Stimulated activated CD4-positive, alpha-beta T cell treated with anti-CD3 and anti-CD28 coated beads, Interleukin-12 subunit alpha, Interleukin-12 subunit beta, amount 100 ng/mL, for 24 hours (primary cell): ENCODE results near the gene OAS2.
A peak's percentile ranks its signal among the peaks of the same experiment; 100 is the strongest.

Source experiments
- DNase-seq, 2 experiments: peaks; one replicate each; pipeline ENCODE4 v3.0.0-alpha.2; 2020; ENCODE audit warnings: low read depth in 2 of 2

Gene OAS2

DNA sequence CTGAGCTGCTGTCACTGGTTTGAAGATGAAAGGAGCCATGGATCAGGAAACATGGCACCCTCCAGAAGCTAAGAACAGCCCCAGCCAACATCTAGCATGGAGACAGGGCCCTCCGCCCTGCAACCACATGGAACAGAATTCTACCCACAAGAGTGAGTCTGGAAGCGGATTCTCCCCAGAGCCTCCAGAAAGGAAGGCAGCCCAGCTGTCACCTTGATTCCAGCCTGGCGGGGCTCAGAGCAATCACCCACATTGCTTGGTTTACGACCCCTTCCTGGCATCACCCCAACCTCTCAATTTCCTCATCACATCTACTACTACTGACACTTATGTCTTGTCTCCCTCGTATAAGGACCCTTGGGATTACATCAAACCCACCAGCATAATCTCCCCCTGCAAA lies 38.5 kb downstream of the OAS2 start:
- DNase-seq, result no peak

DNA sequence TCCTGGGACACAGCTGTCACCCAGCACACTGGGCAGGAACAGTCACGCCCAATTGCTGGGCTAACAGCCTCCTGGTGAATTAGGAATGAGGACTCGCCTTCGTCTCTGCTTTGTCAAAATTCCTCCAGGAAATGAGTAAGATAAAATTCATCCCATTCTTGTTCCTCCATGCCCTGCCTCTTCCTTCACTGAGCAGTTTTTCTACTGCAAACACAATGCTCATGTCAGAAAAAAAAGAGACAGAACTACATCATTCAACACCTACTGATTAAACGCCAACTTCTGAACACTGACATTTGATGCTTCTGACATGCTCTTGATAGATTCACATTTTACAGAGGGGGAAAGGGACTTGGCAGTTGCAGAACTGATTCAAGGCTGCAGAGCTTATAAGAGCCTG lies 40.7 kb downstream of the OAS2 start:
- DNase-seq, result no peak

DNA sequence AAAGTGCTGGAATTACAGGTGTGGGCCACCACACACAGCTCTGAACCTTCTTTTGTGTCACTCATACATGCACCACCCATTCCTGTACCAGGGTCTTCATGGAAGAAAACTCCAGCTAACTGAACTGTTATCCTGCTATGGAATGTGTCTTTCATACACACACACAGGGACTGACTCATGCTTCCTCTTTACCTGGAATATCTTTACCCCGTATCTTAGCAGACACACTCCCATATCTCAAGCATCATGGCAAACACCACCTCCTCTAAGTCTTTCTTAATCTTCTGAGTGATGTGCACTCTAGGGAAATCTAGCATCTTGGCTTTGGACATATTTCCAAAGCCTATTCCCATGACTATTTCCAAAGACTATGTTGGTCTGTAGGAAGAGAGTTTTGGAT lies 43.2 kb downstream of the OAS2 start:
- no peak for DNase-seq

DNA sequence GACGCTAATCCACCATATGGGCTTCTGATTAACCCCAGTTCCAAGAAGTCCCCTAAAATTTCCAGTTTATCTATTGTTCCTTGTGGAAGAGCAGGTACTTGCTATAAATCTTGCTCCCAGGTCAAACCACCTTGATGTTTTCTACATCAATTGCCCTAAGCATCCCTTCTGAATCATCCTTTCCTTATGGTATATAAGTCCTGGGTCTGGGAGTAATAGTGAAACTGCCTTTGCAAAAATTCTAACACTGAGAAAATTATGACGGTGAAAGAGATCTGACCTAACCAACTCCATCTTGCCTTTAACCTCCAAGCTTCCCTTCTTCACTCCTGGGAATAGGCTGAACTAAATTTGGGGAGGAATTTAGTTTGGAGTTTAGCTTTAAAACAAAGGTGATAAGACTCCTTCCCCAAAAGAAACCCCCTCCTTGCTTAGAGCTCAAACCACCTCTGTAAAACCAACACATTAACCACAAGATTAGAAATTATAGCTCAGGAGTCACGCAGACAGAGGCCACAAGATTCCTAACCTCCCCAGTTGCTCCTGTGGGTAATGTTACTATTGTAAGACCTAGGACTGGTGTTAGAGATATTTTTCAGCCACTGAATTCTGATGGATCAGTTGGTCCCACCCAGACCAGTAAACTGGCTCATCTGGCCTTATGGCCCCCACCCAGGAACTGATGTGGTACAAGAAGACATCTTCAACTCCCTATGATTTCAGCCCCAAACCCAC lies 44.4 kb downstream of the OAS2 start:
- no peak for DNase-seq

DNA sequence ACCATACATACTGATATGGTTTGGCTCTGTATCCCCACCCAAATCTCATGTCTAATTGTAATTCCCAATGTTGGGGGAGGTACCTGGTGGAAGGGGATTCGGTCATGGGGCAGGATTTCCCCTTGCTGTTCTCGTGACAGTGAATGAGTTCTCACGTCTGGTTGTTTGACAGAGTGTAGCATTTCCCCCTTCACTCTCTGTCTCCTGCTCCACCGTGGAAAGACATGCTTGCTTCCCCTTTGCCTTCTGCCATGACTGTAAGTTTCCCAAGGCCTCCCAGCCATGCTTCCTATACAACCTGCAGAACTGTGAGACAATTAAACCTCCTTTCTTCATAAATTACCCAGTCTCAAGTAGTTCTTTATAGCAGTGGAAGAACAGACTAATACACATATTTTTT lies 49.4 kb downstream of the OAS2 start:
- DNase-seq, result no peak

DNA sequence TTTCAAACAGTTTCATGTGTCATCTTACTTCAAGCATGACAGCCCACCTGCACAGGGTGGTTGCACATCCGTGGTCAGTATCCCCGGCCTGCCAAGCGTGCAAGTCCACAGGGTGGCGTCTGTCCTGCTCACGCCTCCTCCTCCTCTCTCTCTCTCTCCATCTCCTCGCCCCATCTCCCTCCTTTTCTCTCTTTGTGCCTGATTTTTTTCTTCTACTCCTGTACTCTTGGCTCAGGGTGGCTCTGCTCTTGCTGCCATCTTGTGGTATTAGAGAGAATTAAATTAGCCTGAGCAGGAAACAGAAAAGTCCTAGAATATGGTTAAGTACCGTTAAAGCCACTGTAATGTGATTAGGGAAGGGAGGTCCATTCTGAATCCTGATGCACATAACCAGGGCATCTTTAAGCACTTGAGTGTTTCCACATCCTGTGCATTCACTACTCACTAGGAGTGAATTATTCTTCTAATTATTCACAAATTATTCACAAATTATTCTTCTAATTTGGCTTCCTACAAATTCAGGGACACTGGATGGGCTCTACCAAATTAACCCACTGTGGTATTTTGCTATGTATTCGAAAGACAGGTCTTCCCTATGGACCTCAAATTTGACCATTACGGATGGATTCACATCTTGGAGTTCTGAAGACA lies 52.7 kb downstream of the OAS2 start:
- DNase-seq, result no peak

DNA sequence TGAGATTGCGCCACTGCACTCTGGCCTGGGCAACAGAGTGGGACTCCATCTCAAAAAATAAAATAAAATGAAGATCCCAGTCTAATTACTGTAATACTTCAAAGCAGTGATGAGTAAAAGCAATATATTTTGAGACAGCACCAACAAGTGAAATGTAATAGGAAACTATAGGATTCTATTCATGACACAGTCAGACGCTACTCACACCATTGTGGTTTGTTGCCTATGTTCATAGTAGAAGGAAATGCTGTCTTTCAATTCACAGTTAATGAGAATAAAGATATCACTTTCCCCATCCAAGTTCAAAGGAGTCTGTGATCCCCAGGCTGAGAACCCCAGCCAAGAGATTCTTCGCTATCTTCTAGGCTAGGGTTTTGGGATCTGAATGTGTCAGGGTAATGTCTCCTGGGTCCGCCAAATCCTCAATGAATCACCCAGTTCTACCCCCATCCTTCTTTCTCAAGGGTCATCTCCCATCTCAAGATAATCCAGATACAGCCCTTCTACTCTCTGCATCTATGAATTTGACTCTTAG lies 61.7 kb downstream of the OAS2 start:
- DNase-seq, result no peak

DNA sequence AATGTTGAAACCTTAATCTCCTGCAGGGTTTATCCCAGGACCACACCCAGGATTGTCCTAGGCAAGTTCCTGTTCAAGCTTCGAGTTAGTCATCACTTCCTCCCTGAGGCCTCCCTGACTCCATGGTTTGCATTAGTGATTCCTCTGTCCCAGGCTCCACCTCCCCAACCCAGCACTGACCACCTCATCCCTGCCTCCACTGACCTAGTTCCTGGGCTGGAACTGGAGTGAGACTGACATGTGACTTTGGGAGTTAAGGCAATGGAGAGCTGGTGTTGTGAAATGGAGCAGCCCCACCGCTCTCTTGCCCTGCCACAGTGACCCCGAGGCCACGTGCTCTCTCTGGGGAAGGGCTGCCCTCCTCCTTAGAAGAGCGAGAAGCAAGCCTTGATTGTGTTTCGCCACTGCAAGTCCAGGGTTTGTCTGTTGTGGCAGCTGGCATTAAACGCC lies 62.4 kb downstream of the OAS2 start:
- DNase-seq, result no peak

DNA sequence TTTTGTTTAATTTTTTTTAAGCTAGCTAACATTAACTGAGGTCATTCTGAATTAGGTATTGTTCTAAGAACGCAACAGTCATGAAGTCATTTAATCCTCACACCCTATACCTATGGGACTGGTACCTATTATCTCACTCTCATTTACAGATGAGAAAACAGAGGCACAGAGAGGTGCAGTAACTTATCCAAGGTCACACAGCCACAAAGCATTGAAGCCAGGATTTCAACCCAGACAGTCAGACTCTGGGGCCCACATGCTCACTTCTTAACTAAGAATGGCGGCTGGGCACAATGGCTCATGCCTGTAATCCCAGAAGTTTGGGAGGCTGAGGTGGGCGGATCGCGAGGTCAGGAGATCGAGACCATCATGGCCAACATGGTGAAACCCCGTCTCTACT lies 63.2 kb downstream of the OAS2 start:
- DNase-seq, result no peak

DNA sequence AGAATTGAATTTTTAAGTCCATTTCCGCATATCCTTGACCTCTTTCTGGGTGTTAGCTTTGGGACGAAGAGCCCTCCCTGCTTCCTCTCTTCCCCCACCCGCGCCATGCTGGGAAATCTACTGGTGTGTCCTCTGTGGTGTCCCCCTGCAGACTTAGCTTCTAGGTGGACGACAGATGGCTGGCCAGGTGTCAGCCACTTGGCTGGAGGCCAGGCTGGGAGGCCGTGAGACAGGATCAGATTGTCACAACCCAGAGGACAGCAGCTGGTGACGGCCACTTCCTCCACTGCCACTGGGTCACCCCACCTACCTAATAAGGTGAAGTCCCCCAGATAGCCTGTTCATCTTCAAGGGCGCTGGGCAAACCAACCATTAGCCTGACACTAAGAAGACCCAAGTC lies 64.9 kb downstream of the OAS2 start:
- DNase-seq, result no peak

DNA sequence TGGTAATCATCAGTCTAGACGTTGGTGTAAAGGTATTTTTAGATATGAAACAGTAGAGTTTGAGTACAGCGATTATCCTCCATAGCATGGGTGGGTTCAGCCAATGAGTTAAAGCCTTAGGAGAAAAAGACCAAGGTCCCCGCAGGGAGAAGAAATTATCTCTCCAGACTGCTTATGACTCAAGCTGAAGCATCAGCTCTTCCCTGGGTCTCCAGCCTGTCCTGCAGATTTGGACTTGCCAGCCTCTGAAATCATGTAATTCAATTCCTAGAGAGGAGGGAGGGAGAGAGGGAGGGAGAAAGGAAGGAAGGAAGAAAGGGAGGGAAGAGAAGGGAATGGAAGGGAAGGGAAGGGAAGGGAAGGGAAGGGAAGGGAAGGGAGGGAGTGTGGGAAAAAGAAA lies 66.2 kb downstream of the OAS2 start:
- DNase-seq, result no peak

DNA sequence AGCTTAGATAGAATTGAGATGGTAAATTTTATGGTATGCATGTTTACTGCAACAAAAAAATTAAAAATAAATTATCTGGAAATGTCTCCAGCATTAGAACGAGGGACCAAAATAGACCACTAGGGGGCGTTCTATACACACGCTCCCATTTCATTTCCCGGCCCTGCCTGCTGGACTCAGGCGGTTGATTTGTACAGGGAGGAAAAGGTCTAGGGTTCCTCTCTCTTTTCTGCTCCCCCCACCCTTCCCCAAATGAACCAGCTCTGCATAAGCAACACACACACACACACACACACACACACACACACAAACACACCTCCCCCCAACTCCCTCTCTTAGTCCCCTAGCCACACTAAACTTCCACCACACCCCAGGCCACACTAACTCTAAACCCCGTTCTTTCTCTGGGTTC lies 70.4 kb downstream of the OAS2 start:
- DNase-seq, result peak; percentile 31 to 43

DNA sequence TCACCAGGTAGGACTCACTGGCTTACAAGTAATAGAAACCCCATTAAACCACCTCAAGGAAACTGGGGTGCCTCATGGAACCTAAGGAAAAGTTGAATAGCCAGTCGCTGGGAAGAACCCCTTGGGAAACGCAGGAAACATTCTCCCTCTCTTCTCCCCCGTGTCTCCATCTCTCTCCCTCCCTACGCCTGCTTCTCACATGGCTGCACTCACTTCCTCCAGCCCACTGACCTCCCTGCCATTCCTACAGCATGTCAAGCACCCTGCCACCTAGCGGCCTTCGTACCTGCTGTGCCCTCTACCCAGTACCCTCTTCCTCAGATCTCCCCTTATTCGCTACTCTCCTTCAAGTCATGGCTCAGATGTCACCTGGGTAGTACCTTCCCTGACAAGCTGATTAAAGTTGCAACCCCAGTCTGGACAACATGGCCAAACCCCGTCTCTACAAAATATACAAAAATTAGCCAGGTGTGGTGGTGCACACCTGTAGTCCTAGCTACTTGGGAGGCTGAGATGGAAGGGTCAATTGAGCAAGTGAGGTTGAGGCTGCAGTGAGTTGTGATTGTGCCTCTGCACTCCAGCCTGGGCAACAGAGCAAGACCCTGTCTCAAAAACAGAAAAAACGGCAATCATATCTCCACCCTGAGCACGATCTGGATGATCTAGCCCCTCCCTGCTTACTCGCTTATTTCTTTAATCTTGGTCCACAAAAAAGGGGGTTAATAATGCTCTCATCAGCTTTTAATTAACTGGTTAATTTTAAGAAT lies 71.8 kb downstream of the OAS2 start:
- DNase-seq, result no peak

DNA sequence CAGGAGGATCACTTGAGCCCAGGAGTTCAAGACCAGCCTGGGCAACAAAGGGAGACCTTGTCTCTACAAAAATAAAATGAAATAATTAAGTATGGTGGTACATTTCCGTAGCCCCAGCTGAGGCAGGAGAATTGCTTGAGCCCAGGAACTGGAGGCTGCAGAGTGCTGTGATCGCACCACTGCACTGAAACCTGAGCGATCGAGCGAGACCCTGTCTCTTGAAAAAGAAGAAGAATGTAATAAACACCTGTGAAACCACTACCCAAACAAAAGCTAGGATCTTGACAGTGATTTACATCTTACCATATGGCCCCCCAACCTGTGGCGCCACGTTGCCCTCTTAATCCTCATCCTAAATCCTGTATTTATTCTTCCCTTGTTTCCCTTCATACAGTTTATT lies 72.5 kb downstream of the OAS2 start:
- no peak for DNase-seq

DNA sequence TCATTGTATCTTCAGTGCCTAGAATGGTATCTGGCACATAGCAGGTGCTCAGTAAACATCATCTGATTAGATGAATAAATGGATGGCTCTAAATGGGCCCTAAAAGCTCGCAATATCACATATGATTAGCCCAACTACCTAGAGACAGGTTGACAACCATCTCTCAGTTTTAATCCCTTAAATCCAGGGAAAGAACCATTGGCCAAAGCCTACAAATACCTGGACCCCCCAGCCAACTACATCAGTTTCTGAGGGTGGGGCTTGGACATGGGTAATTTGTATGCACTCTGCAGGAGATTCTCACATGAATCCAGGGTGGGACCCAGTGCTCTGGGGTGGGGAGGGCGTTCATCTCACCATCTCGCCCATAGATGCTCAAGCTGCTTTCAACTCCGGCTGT lies 73.4 kb downstream of the OAS2 start:
- DNase-seq, result no peak

DNA sequence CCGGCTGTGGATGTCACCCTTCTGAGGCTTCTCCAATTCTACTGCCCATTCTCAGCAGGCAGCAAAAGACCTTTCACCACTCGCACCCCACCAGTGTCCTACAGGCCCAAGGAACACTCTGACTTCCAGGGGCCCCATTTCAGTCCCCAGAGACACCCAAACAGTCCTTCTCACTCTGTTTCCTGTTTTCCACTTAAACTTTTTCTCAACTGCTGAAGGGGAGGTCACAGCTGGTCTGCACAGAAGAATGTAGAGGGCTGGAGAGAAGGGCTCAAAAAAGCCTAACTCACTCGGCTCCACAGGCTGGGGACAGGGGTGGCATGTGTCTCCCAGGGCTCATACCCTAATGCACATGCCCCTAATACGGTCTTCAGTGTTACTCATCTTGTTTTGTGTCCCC lies 74.0 kb downstream of the OAS2 start:
- DNase-seq, result no peak

DNA sequence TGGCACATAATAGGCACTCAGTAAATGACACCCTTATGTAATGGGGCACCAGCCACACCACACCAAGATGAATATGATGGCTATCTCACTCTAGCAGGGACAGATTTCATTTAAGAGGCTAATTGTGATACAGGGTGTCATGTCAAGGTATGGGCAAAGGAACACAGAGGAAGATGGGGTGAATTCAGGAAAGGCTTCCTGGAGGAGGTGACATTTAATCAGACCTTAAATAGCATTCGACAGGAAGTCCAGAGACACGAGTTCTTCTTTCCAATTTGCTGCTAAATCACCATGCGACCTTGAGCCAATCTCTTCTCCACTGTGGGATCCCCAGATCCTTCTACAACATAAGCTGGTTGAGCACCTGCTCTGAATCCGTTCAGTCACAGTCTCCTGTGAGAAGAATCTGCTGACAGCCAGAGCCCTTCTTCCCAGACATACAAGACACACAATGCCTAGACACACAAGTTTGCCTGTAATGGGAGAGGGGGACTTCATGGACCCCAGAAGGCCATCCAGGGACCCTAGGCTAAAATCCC lies 76.7 kb downstream of the OAS2 start:
- no peak for DNase-seq

DNA sequence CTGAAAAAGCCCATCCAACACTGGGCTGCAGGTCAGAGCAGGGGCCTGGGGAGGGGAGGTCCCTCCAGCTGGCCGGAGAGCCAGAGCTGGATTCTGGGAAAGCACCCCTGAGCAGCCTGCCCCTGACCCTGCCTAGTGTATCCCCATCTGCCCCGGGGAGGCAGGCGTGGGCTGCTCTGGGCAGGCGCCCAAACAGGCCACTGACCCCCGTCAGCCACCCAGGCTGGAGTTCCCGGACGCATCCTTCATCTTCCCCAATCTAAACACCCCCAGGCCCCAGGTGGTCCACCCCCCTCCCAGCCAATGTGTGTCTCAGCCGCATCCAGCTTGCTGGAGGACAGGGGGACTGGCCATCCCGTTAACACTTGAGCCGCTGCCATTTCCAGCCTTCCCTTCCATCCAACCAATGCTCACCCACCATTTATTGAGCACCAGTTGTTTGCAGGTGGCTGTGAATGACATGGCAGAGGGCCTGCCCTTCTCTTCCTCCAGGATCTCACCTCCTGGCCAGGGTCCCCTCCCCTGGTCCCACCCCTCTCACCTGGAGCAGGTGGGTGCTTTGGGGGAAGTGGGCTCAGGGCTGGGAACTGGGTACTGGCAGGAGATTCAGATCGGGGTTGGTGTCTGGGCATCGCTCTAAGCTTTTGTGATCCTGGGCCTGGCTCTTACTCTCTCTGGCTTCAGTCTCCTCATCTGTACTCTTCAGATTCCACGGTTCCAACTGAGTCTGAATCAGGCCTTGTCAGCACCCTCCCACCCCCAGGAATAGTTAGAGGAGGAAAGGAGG lies 77.5 kb downstream of the OAS2 start:
- no peak for DNase-seq

DNA sequence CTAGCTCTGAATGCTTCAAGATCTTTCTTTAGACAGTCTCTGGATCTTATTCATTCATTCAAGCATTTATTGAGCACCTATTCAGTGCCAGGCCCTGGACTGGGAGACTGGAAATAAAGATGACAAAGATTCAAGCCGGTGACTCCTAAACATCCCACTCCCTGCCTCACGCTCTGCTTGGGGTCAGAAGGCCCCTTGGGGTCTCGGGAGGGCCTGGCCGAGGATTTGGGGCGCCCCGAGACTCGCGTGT lies 78.0 kb downstream of the OAS2 start:
- no peak for DNase-seq

DNA sequence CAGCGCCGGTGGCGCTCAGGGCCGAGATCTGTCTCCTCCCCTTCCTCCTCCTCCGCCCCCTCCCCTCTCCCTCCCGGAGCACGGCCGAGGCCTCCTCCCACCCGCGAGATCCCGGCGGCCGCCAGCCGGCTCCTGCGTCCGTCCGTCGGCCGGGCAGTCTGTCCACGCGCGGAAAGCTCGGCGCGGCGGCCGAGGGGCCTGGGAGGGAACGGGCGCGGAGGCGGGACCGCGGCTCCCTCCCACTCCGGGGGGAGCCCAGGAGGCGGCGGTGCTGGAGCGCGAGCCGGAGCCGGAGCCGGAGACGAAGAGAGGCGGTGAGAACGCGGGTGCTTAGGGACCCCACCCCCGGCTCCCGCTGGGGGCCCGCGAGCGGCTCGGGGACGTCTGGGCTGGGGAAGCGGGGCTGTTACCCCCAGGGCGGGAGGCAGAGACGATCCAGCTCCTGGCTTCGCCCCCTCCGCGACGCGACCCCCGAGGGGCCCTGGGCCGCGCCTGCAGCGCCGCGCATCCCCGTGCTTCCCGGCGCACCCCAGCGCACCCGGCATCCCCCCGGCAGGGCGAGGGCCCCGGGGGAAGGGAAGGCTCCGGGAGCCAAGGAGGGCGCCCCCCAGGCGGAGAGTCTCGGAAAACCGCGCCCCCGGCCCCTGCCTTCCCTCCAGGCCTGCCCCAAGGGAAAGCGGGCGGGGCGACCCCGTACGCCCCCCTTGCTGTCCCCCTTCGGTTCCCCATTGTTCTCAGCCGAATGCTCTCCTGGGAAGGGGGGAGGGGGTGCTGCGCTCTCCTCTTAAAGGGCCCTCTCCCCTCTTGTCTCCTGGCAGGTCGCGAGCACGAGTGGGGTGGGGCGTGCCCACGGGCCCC lies 78.5 kb downstream of the OAS2 start, which contains the start of gene DTX1:
Gene DTX1 (plus strand): TSS at position 100 of the 858 bp plus-strand sequence. CDS start 1,463 bp downstream, outside the sequence.
- DNase-seq, result peak; percentile 17 to 36
